AG09309 (cell line): ENCODE results near the gene MED16.

ENCODE experiments used
- DNase-seq: peaks from one replicate; pipeline ENCODE4 v3.0.0-alpha.2; 2010; ENCODE audit warnings: low read depth
- H3K4me3 ChIP-seq: 2 replicates; pipeline ENCODE4 v1.5.1; 2011; ENCODE audit warnings: mild to moderate bottlenecking, low read depth, low read length, moderate library complexity; ENCODE audit not compliant: control insufficient read depth
- CTCF ChIP-seq: IDR thresholded peaks from 2 replicates; pipeline ENCODE4 v1.5.1; 2011; ENCODE audit warnings: mild to moderate bottlenecking, low read depth, low read length, inconsistent platforms; ENCODE audit not compliant: insufficient read depth, control insufficient read depth; ENCODE audit errors: missing control alignments

The MED16 gene

GRCh38 chr19:863315-863620, 29.7 kb downstream of the MED16 start:
- no peak for DNase-seq
- no peak overlapping the region for H3K4me3 ChIP-seq
- TF ChIP-seq CTCF = no peak

GRCh38 chr19:862581-863314, 30.2 kb downstream of the MED16 start:
- no peak for DNase-seq
- TF ChIP-seq CTCF = no peak
- H3K4me3 ChIP-seq = no peak overlapping the region

GRCh38 chr19:861756-862580, 31.0 kb downstream of the MED16 start:
- no peak overlapping the region for H3K4me3 ChIP-seq
- no peak for DNase-seq
- TF ChIP-seq CTCF = no peak

- no peak for DNase-seq
- TF ChIP-seq CTCF = no peak
- H3K4me3 ChIP-seq = no peak overlapping the region; the same call in 1 of the 2 replicates
These were observed 31.7 kb downstream of the MED16 start for GRCh38 chr19:861141-861755.

DNA sequence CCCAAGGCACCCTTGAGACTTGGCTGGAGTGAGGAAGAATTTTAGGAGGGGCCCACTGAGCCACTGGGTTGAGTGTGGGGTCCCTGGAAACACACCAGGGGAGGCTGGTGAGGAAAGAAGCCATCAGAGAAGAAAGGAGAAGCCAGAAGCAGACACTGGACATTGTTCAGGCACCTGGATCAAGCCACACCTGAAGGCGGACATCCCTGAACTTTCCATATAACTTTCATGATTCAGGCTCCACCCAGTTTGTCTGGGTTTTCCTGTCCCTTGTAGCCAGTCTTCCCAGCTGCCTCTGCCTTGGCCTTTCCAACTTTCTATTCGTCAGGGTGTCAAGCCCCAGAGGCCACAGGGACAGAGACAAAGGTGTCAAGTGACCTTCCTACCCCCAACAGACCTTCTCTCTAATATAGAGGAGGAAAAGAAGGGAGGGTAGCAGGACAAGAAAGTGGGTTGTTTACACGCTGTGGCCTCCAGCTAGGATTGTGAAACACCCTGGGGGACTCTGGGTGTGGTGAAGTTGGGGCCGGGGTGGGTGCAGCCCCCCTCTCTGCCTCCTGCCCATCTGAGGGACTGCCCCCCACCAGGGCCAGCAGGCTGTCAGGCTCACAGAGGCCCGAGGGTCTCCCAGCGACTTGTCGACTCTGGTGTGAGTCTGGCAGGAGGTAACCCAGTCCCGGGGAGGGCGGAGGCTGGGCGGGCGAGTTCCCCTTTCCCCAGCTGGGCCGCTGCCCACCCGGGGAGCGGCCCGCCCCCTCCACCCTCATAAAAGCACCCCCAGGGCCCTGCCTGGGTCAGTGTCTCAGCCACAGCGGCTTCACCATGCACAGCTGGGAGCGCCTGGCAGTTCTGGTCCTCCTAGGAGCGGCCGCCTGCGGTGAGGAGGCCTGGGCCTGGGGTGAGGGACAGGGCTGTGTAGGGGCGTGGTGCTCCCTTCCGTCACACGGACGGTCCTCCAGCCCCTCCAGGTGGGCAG, 33.8 kb downstream of the MED16 start, which contains the start of gene CFD:
CFD (plus strand) TSS at position 797 of the 976 bp plus-strand sequence; CDS start at position 823, 26 bp downstream.
- H3K4me3 ChIP-seq = peak within 1 kb of the TSS; percentile 33
- no peak for TF ChIP-seq CTCF
- DNase-seq = no peak

DNA sequence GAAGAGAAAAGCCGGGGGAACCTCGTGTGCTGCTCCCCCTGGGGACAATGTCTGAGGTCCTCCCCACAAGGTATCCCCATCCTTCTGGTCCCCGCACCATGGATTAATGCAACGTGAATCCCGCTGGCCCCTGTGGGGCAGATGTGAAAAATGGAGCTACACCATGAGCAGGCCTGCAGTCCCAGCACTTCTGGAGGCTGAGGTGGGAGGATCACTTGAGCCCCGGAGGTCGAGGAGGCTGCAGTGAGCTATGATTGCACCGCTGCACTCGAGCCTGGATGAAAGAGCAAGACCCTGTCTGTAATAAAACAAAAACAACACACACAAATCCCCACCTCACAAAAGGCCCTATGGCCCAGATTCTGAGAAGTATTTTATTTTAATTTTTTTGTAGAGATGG, 34.7 kb downstream of the MED16 start:
- no peak for DNase-seq
- no peak for TF ChIP-seq CTCF
- no peak overlapping the region for H3K4me3 ChIP-seq
